DND-41 (cell line): ENCODE results near the gene LTB4R.

ENCODE experiments used
- ATAC-seq: fragments of 200-7000 bp; cut with Tn5 transposase; 3 replicates; pipeline ENCODE4 v1.9.1; 2021; ENCODE audit warnings: low read depth; ENCODE audit not compliant: insufficient read depth
- DNase-seq: peaks from one replicate; pipeline ENCODE4 v3.0.0-alpha.2; 2020
- H2AFZ ChIP-seq: 2 replicates; pipeline ENCODE4 v1.6.0; 2012; ENCODE audit warnings: low read depth, low read length
- H3K27ac ChIP-seq: 2 replicates; pipeline ENCODE4 v1.5.1; 2012; ENCODE audit warnings: low read length, inconsistent platforms
- H3K27me3 ChIP-seq: fragments of 200-600 bp; sonication (generic); 2 replicates; pipeline ENCODE4 v1.6.0; 2012; ENCODE audit warnings: low read length, mild to moderate bottlenecking, inconsistent platforms; ENCODE audit not compliant: insufficient read depth, poor library complexity
- H3K36me3 ChIP-seq: 2 replicates; pipeline ENCODE4 v1.5.1; 2012; ENCODE audit warnings: low read length, inconsistent platforms; ENCODE audit not compliant: insufficient read depth
- H3K4me1 ChIP-seq: 2 replicates; pipeline ENCODE4 v1.5.1; 2012; ENCODE audit warnings: mild to moderate bottlenecking, low read length; ENCODE audit not compliant: insufficient read depth
- H3K4me2 ChIP-seq: 2 replicates; pipeline ENCODE4 v1.6.0; 2012; ENCODE audit warnings: mild to moderate bottlenecking, moderate library complexity, low read length, inconsistent platforms; ENCODE audit not compliant: insufficient read depth
- H3K4me3 ChIP-seq, 2 experiments: fragments of 200-600 bp in 1 of 2; shearing (Covaris generic) in 1 of 2; 2 replicates each; pipeline ENCODE4 v1.5.1; 2012 to 2016; ENCODE audit warnings: inconsistent platforms in 2 of 2, low read length in 2 of 2, mild to moderate bottlenecking in 2 of 2, low read depth in 1 of 2, moderate library complexity in 1 of 2
- H3K79me2 ChIP-seq: 2 replicates; pipeline ENCODE4 v1.6.0; 2012; ENCODE audit warnings: low read length, inconsistent platforms; ENCODE audit not compliant: insufficient read depth
- H3K9ac ChIP-seq: 2 replicates; pipeline ENCODE4 v1.6.0; 2012; ENCODE audit warnings: low read depth, mild to moderate bottlenecking, inconsistent platforms, low read length, moderate library complexity
- H3K9me3 ChIP-seq: 2 replicates; pipeline ENCODE4 v1.5.1; 2012; ENCODE audit warnings: low read length, moderate library complexity, mild to moderate bottlenecking, inconsistent platforms; ENCODE audit not compliant: insufficient read depth, severe bottlenecking
- H4K20me1 ChIP-seq: 2 replicates; pipeline ENCODE4 v1.6.0; 2012; ENCODE audit warnings: low read length; ENCODE audit not compliant: insufficient read depth
- CTCF ChIP-seq: IDR thresholded peaks from 2 replicates; pipeline ENCODE4 v1.5.1; 2012; ENCODE audit warnings: borderline replicate concordance, low read length, moderate library complexity, mild to moderate bottlenecking; ENCODE audit not compliant: poor library complexity, severe bottlenecking; ENCODE audit errors: extremely low read depth
- EZH2 ChIP-seq: IDR thresholded peaks from 3 replicates; pipeline ENCODE4 v1.6.1; 2012; ENCODE audit warnings: borderline replicate concordance, low read depth, mild to moderate bottlenecking, moderate library complexity, low read length, inconsistent platforms; ENCODE audit not compliant: severe bottlenecking

LTB4R gene

GRCh38 chr14:24343795-24344660 is 32.7 kb downstream of the LTB4R start:
- TF ChIP-seq EZH2 (no peak), CTCF (no peak)
- Histone ChIP-seq H3K27ac (no peak overlapping the region), H3K9ac (no peak overlapping the region), H3K4me2 (no peak overlapping the region), H3K4me3 (no peak overlapping the region), H3K9me3 (no peaks in the 10 kb centered on the region), H4K20me1 (no peaks in the 10 kb centered on the region), H3K79me2 (no peaks in the 10 kb centered on the region), H3K4me1 (no peaks in the 10 kb centered on the region), H3K36me3 (no peaks in the 10 kb centered on the region), H2AFZ (no peak overlapping the region), H3K27me3 (peaks cover 32% of the 10 kb centered on the region)
- DNase-seq (no peak), ATAC-seq (no peak)

GRCh38 chr14:24347134-24347533 is 35.8 kb downstream of the LTB4R start:
- TF ChIP-seq EZH2 (no peak), CTCF (no peak)
- H3K9me3 ChIP-seq, result no peaks in the 10 kb centered on the region

GRCh38 chr14:24348186-24348585 is 36.9 kb downstream of the LTB4R start:
- DNase-seq, result no peak
- no peaks in the 10 kb centered on the region for H4K20me1 ChIP-seq
- H3K9ac ChIP-seq, result no peak overlapping the region
- no peaks in the 10 kb centered on the region for H3K4me1 ChIP-seq
- no peak overlapping the region for H2AFZ ChIP-seq
- no peak overlapping the region for H3K4me3 ChIP-seq
- no peak for ATAC-seq
- TF ChIP-seq CTCF (no peak), EZH2 (no peak)
- no peak overlapping the region for H3K27ac ChIP-seq
- no peaks in the 10 kb centered on the region for H3K9me3 ChIP-seq
- no peaks in the 10 kb centered on the region for H3K36me3 ChIP-seq
- H3K79me2 ChIP-seq, result no peaks in the 10 kb centered on the region
- H3K27me3 ChIP-seq, result peaks cover 16% of the 10 kb centered on the region
- H3K4me2 ChIP-seq, result no peak overlapping the region

More at GRCh38 chr14:24347134-24347533, 35.8 kb downstream of the LTB4R start:
- H3K36me3 ChIP-seq, result no peaks in the 10 kb centered on the region
- H3K79me2 ChIP-seq, result no peaks in the 10 kb centered on the region
- H3K4me2 ChIP-seq, result no peak overlapping the region
- ATAC-seq (no peak), DNase-seq (no peak)
- H3K27ac ChIP-seq, result no peak overlapping the region
- H3K27me3 ChIP-seq, result peaks cover 13% of the 10 kb centered on the region
- H3K9ac ChIP-seq, result no peak overlapping the region
- H4K20me1 ChIP-seq, result no peaks in the 10 kb centered on the region
- no peak overlapping the region for H2AFZ ChIP-seq
- H3K4me3 ChIP-seq, result no peak overlapping the region
- H3K4me1 ChIP-seq, result no peaks in the 10 kb centered on the region
